HEK293 (cell line): ENCODE measurements around the gene RHBDL2.
A peak's percentile ranks its signal among the peaks of the same experiment; 100 is the strongest.
"Not testable (repeated sequence)": the region's sequence is repeated elsewhere in the genome, so short reads cannot be mapped to it uniquely, and the experiment has no call there.

Source experiments
- CTCF ChIA-PET: fragments of 350-600 bp; formaldehyde crosslinking; extraction: SDS; loops from one replicate; lab custom pipeline; 2021; ENCODE audit warnings: antibody characterized with exemption; lab: Yijun Ruan, JAX
- POLR2A ChIA-PET: fragments of 300-600 bp; formaldehyde crosslinking; extraction: SDS; loops from one replicate; lab custom pipeline; 2020; ENCODE audit warnings: antibody characterized with exemption, inconsistent platforms; lab: Yijun Ruan, JAX
- H3K27ac ChIP-seq: fragments of 200-500 bp; sonication (Bioruptor generic); 2 replicates; pipeline ENCODE4 v1.5.1; 2014; ENCODE audit warnings: low read depth, low read length, control low read depth, inconsistent platforms; ENCODE audit errors: extremely low read depth
- H3K36me3 ChIP-seq, 2 experiments: fragments of 200-500 bp in 1 of 2; sonication (Bioruptor generic) in 1 of 2; 1 replicate in 1 of 2; 2 replicates in 1 of 2; pipeline ENCODE4 v1.5.1; 2014 to 2017; ENCODE audit warnings: inconsistent platforms in 2 of 2, low read length in 2 of 2; ENCODE audit not compliant: control insufficient read depth in 2 of 2, insufficient read depth in 1 of 2
- H3K4me1 ChIP-seq: fragments of 200-500 bp; sonication (Bioruptor generic); 2 replicates; pipeline ENCODE4 v1.5.1; 2014; ENCODE audit warnings: mild to moderate bottlenecking, low read length, inconsistent platforms; ENCODE audit not compliant: control insufficient read depth, insufficient read depth
- H3K4me3 ChIP-seq: 2 replicates; pipeline ENCODE4 v1.5.1; 2011; ENCODE audit warnings: low read depth, mild to moderate bottlenecking, control low read depth, low read length, moderate library complexity
- H3K9me3 ChIP-seq: fragments of 200-500 bp; sonication (Bioruptor generic); 2 replicates; pipeline ENCODE4 v1.5.1; 2014; ENCODE audit warnings: low read depth, low read length, inconsistent platforms; ENCODE audit not compliant: control insufficient read depth, insufficient read depth
- BCL11A ChIP-seq: fragments of 450-650 bp; formaldehyde crosslinking; IDR thresholded peaks from 2 replicates; pipeline ENCODE4 v1.5.1; 2016; ENCODE audit warnings: low read depth, missing biosample characterization, missing genetic modification characterization
- GLIS1 ChIP-seq: fragments of 450-650 bp; formaldehyde crosslinking; IDR thresholded peaks from 2 replicates; pipeline ENCODE4 v1.5.1; 2016; ENCODE audit warnings: missing biosample characterization, missing genetic modification characterization
- HOXD13 ChIP-seq: sonication (generic); formaldehyde crosslinking; IDR thresholded peaks from 2 replicates; pipeline ENCODE4 v1.8.0; 2022; ENCODE audit warnings: missing genetic modification reagents, borderline replicate concordance
- WT1 ChIP-seq: fragments of 450-650 bp; formaldehyde crosslinking; IDR thresholded peaks from 2 replicates; pipeline ENCODE4 v1.5.1; 2016; ENCODE audit warnings: missing biosample characterization, missing genetic modification characterization
- ZBTB1 ChIP-seq: fragments of 450-650 bp; formaldehyde crosslinking; IDR thresholded peaks from 2 replicates; pipeline ENCODE4 v1.5.1; 2016; ENCODE audit warnings: missing biosample characterization, missing genetic modification characterization
- ZFP69B ChIP-seq: fragments of 450-650 bp; formaldehyde crosslinking; IDR thresholded peaks from 2 replicates; pipeline ENCODE4 v1.5.1; 2016; ENCODE audit warnings: missing biosample characterization, missing genetic modification characterization
- ZNF10 ChIP-seq: fragments of 450-650 bp; formaldehyde crosslinking; IDR thresholded peaks from 2 replicates; pipeline ENCODE4 v1.5.1; 2017; ENCODE audit warnings: missing biosample characterization, missing genetic modification characterization
- ZNF146 ChIP-seq: fragments of 450-650 bp; formaldehyde crosslinking; IDR thresholded peaks from 2 replicates; pipeline ENCODE4 v1.5.1; 2016; ENCODE audit warnings: missing biosample characterization, missing genetic modification characterization
- ZNF155 ChIP-seq: fragments of 450-650 bp; formaldehyde crosslinking; IDR thresholded peaks from 2 replicates; pipeline ENCODE4 v1.5.1; 2016; ENCODE audit warnings: missing biosample characterization, missing genetic modification characterization
- ZNF19 ChIP-seq: fragments of 450-650 bp; formaldehyde crosslinking; IDR thresholded peaks from 2 replicates; pipeline ENCODE4; 2016; ENCODE audit warnings: missing biosample characterization, missing genetic modification characterization, low read depth
- ZNF214 ChIP-seq: fragments of 450-650 bp; formaldehyde crosslinking; IDR thresholded peaks from 2 replicates; pipeline ENCODE4 v1.5.1; 2017; ENCODE audit warnings: missing biosample characterization, mild to moderate bottlenecking, missing genetic modification characterization, borderline replicate concordance
- ZNF24 ChIP-seq: fragments of 450-650 bp; formaldehyde crosslinking; IDR thresholded peaks from 2 replicates; pipeline ENCODE4 v1.5.1; 2016; ENCODE audit warnings: missing biosample characterization, missing genetic modification characterization
- ZNF311 ChIP-seq: fragments of 450-650 bp; formaldehyde crosslinking; IDR thresholded peaks from 2 replicates; pipeline ENCODE4 v1.5.1; 2017; ENCODE audit warnings: missing biosample characterization, missing genetic modification characterization, borderline replicate concordance
- ZNF341 ChIP-seq: fragments of 450-650 bp; formaldehyde crosslinking; IDR thresholded peaks from 2 replicates; pipeline ENCODE4; 2016; ENCODE audit warnings: low read depth, missing biosample characterization, missing genetic modification characterization
- ZNF394 ChIP-seq: fragments of 450-650 bp; formaldehyde crosslinking; IDR thresholded peaks from 2 replicates; pipeline ENCODE4 v1.5.1; 2016; ENCODE audit warnings: missing biosample characterization, missing genetic modification characterization, mild to moderate bottlenecking, moderate library complexity, borderline replicate concordance
- ZNF404 ChIP-seq: fragments of 450-650 bp; formaldehyde crosslinking; IDR thresholded peaks from 2 replicates; pipeline ENCODE4 v1.5.1; 2017; ENCODE audit warnings: missing biosample characterization, missing genetic modification characterization
- ZNF513 ChIP-seq: fragments of 450-650 bp; IDR thresholded peaks from 2 replicates; pipeline ENCODE4 v1.5.1; 2018; ENCODE audit warnings: missing biosample characterization, missing genetic modification characterization
- ZNF514 ChIP-seq: fragments of 450-650 bp; formaldehyde crosslinking; IDR thresholded peaks from 2 replicates; pipeline ENCODE4 v1.5.1; 2016; ENCODE audit warnings: missing biosample characterization, missing genetic modification characterization
- ZNF549 ChIP-seq: fragments of 450-650 bp; IDR thresholded peaks from 2 replicates; pipeline ENCODE4 v1.5.1; 2018; ENCODE audit warnings: missing biosample characterization, missing genetic modification characterization, mild to moderate bottlenecking, inconsistent platforms, moderate library complexity
- ZNF596 ChIP-seq: fragments of 450-650 bp; IDR thresholded peaks from 2 replicates; pipeline ENCODE4 v1.5.0; 2018; ENCODE audit warnings: missing biosample characterization, mild to moderate bottlenecking, missing genetic modification characterization, moderate library complexity
- ZNF670 ChIP-seq: fragments of 450-650 bp; formaldehyde crosslinking; IDR thresholded peaks from 2 replicates; pipeline ENCODE4 v1.5.1; 2016; ENCODE audit warnings: missing biosample characterization, missing genetic modification characterization, low read depth
- ZNF707 ChIP-seq: fragments of 450-650 bp; formaldehyde crosslinking; IDR thresholded peaks from 2 replicates; pipeline ENCODE4 v1.5.1; 2016; ENCODE audit warnings: missing biosample characterization, missing genetic modification characterization
- ZSCAN30 ChIP-seq: fragments of 450-650 bp; IDR thresholded peaks from 2 replicates; pipeline ENCODE4 v1.5.1; 2018; ENCODE audit warnings: missing biosample characterization, mild to moderate bottlenecking, missing genetic modification characterization, moderate library complexity
- TF ChIP-seq, protein P1 (sequence below): fragments of 450-650 bp; formaldehyde crosslinking; IDR thresholded peaks from 2 replicates; pipeline ENCODE4 v1.5.1; 2016; ENCODE audit warnings: missing biosample characterization, missing genetic modification characterization
- TF ChIP-seq, protein P2 (sequence below): fragments of 450-650 bp; formaldehyde crosslinking; IDR thresholded peaks from 2 replicates; pipeline ENCODE4 v1.5.1; 2016; ENCODE audit warnings: missing biosample characterization, missing genetic modification characterization

The RHBDL2 gene

DNA sequence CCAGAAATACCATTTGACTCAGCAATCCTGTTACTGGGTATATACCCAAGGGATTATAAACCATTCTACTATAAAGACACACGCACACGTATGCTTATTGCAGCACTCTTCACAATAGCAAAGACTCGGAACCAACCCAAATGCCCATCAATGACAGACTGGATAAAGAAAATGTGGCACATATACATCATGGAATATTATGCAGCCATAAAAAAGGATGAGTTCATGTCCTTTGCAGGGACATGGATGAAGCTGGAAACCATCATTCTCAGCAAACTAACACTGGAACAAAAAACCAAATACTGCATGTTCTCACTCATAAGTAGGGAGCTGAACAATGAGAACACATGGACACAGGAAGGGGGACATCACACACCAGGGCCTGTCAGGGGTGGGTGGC is 96.5 kb downstream of the RHBDL2 start:
- CTCF ChIA-PET = interaction anchor here (0.6 to 0.9 kb wide), 3 partner anchors 8 to 386 kb away, joined by 3 to 4 read pairs (median 3); no protein-coding TSS in a partner anchor

GRCh38 chr1:38840281-38840680 is 101.3 kb downstream of the RHBDL2 start:
- Histone ChIP-seq H3K36me3 (peaks cover 25 to 69% of the 10 kb centered on the region in 2 experiments), H3K27ac (no peak overlapping the region), H3K4me3 (no peak overlapping the region), H3K4me1 (no peaks in the 10 kb centered on the region), H3K9me3 (no peaks in the 10 kb centered on the region)
- POLR2A ChIA-PET = no interaction called here
- TF ChIP-seq WT1 (tag by site-specific recombination) (no peak), ZNF404 (tag by site-specific recombination) (no peak), ZNF514 (no peak), ZBTB1 (tag by site-specific recombination) (no peak), ZNF549 (tag by site-specific recombination) (no peak), ZFP69B (tag by site-specific recombination) (no peak), ZNF311 (tag by site-specific recombination) (no peak), HOXD13 (no peak), ZNF214 (no peak), ZNF24 (tag by site-specific recombination) (no peak), ZNF341 (tag by site-specific recombination) (no peak), ZNF513 (tag by site-specific recombination) (no peak), BCL11A (tag by site-specific recombination) (no peak)
- CTCF ChIA-PET = interaction anchor here (1.1 kb wide), 1 partner anchor 258 kb away, joined by 3 read pairs; no protein-coding TSS in a partner anchor

More for the DNA sequence above, 96.5 kb downstream of the RHBDL2 start:
- H3K4me1 ChIP-seq, H3K9me3 ChIP-seq, H3K4me3 ChIP-seq, H3K27ac ChIP-seq, POLR2A ChIA-PET: not testable (repeated sequence)
- H3K36me3 ChIP-seq = peaks cover 50 to 82% of the 10 kb centered on the region in 2 experiments
- peak; percentile 96 for TF ChIP-seq ZNF146 (tag by site-specific recombination)
- TF ChIP-seq, protein P1, sequence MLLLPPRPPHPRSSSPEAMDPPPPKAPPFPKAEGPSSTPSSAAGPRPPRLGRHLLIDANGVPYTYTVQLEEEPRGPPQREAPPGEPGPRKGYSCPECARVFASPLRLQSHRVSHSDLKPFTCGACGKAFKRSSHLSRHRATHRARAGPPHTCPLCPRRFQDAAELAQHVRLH (tag by site-specific recombination) = 0 out of 2 replicates have a peak, but pooled peaks have one; percentile 24

GRCh38 chr1:38839363-38839762 is 102.3 kb downstream of the RHBDL2 start:
- Histone ChIP-seq H3K4me3 (no peak overlapping the region), H3K9me3 (no peaks in the 10 kb centered on the region), H3K27ac (no peak overlapping the region)
- TF ChIP-seq ZNF596 = no peak
- TF ChIP-seq ZSCAN30 (tag by site-specific recombination) = no peak
- no peak for TF ChIP-seq ZNF155 (tag by site-specific recombination)
- TF ChIP-seq, protein P2, sequence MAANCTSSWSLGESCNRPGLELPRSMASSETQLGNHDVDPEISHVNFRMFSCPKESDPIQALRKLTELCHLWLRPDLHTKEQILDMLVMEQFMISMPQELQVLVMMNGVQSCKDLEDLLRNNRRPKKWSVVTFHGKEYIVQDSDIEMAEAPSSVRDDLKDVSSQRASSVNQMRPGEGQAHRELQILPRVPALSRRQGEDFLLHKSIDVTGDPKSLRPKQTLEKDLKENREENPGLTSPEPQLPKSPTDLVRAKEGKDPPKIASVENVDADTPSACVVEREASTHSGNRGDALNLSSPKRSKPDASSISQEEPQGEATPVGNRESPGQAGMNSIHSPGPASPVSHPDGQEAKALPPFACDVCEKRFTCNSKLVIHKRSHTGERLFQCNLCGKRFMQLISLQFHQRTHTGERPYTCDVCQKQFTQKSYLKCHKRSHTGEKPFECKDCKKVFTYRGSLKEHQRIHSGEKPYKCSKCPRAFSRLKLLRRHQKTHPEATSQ (tag by site-specific recombination) = no peak
- TF ChIP-seq ZNF707 (tag by site-specific recombination) = no peak
- no peak for TF ChIP-seq ZNF670 (tag by site-specific recombination)
- TF ChIP-seq ZNF19 (tag by site-specific recombination) = no peak
- no peak for TF ChIP-seq ZNF10 (tag by site-specific recombination)
- no peak for TF ChIP-seq GLIS1
- TF ChIP-seq, protein P1 (tag by site-specific recombination) = no peak
- TF ChIP-seq ZNF394 = no peak
- TF ChIP-seq, all 188 proteins: peak for 0
- ChIA-PET CTCF (interaction anchor here (0.7 to 1.1 kb wide), 3 partner anchors 18 to 259 kb away, joined by 3 to 5 read pairs (median 3); no protein-coding TSS in a partner anchor), POLR2A (no interaction called here)
- peaks cover 24 to 60% of the 10 kb centered on the region in 2 experiments for H3K36me3 ChIP-seq
- no peaks in the 10 kb centered on the region for H3K4me1 ChIP-seq

- H3K27ac ChIP-seq, H3K4me3 ChIP-seq, H3K9me3 ChIP-seq, H3K4me1 ChIP-seq: not testable (repeated sequence)
- ChIA-PET CTCF (interaction anchor here (1.9 kb wide), 1 partner anchor 809 kb away, joined by 6 read pairs; no protein-coding TSS in a partner anchor), POLR2A (interaction anchor here (0.6 to 2.0 kb wide), 2 partner anchors 190 to 843 kb away, joined by 3 to 5 read pairs; no protein-coding TSS in a partner anchor)
- peaks cover 3 to 39% of the 10 kb centered on the region in 2 experiments; a peak in 2 of 3 replicates for H3K36me3 ChIP-seq
Measured at GRCh38 chr1:38836316-38836715, 105.3 kb downstream of the RHBDL2 start.
